ENCODE measurements around the gene VCL.

DNA sequence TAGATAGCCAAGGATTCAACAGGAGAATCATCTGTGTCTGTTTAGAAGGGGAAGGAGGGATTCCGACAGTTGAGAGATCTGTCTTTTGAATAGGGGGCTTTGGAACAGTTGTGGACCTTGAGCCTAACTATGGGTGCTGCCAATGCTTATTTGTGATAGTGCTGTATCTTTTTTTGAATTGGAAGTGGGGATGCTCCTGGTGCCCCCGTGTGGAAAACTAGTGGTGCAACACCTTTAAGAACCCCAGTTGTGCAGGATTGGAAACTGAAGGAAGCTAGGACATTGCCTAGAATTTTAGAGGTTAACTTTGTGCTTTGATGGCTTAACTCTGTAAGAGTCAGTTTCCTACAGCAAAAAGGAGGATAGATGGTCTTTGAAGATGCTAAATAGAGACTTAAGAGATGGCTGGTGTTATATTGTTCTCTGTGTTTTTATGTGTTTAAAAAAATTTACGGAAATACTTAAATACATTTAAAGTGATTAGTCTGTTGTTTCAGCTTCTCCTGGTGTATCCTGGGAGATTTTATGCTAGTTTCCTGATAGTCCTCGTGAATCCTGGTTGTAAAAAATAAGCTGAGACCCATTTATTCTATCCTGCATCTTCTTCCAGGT is 83.4 kb downstream of the VCL start:
- TF ChIP-seq CTCF (IDR thresholded peaks at IDR 0.05; ENCODE audit: control extremely low read depth in 1 of 3, insufficient read depth in 1 of 3, low read depth in 1 of 3, low read length in 3 of 3) (peak; percentile 32 to 78 (median 77)), CEBPB (IDR thresholded peaks at IDR 0.05; ENCODE audit: low read depth, low read length) (no peak), POLR2A (IDR thresholded peaks at IDR 0.05; ENCODE audit: control extremely low read depth in 1 of 2, low read depth in 2 of 2, low read length in 2 of 2) (no peak), CHD1 (IDR thresholded peaks at IDR 0.05; ENCODE audit: low read depth, low read length) (no peak), NANOG (IDR thresholded peaks at IDR 0.05; ENCODE audit: insufficient read depth, low read depth, low read length, poor library complexity, severe bottlenecking) (no peak), GABPA (IDR thresholded peaks at IDR 0.05; ENCODE audit: borderline replicate concordance, insufficient read depth, low read length) (no peak)

All from H1 (cell line).